Measurements from ENCODE around the gene ZBTB46.
A peak's percentile ranks its signal among the peaks of the same experiment; 100 is the strongest.

The ZBTB46 gene

DNA sequence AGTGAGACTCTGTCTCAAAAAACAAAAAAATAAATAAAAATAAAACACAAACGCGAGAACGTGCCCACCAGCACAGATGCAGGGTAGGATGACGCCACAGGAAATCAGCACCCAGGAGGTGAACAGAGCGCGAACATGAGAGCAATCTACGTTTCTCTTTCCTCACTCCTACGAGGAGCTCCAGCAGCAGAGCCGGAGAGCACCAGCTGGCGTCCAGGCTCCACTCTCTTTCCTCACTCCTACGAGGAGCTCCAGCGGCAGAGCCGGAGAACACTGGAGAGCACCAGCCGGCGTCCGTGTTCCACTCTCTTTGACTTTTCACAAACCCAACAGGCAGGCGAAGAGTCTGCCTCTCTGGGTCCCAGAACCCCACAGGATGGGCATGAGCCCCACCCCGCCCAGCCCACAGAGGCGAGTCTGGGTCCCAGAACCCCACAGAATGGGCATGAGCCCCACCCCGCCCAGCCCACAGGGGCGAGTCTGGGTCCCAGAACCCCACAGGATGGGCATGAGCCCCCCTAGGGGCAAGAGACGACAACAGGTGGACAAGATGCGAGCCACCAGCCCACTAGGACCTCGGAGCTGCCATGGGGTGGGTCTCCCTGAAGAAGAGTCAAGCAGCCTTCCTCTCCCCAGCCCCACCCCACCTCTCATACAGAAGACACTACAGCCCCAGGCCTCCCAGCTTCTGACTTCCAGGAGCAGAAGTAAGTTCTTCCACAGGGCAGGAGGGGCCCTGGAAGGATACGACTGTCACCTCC, 20.2 kb downstream of the ZBTB46 start:
- Histone ChIP-seq H3K27ac (ENCODE audit: low read depth, low read length) (no peak overlapping the region), H3K14ac (ENCODE audit: low read length) (no peak overlapping the region), H2AK5ac (ENCODE audit: low read length) (no peak overlapping the region), H3K4me2 (ENCODE audit: low read length) (no peak overlapping the region), H3K4me3 (ENCODE audit: low read depth, low read length) (no peak overlapping the region), H3K9me3 (ENCODE audit: insufficient read depth, low read depth, low read length) (peaks cover 9% of the 10 kb centered on the region), H2BK5ac (ENCODE audit: low read depth, low read length, poor library complexity) (no peak overlapping the region), H2BK12ac (ENCODE audit: low read length) (no peak overlapping the region), H4K8ac (ENCODE audit: low read depth, low read length) (no peak overlapping the region), H3K18ac (ENCODE audit: low read length) (no peak overlapping the region), H2BK120ac (ENCODE audit: insufficient read depth, low read length, poor library complexity) (no peak overlapping the region), H3K9ac (ENCODE audit: low read length) (no peak overlapping the region), H3K23ac (ENCODE audit: low read length) (no peak overlapping the region), H2AFZ (ENCODE audit: insufficient read depth, low read length, poor library complexity) (no peak overlapping the region), H3K4ac (ENCODE audit: low read depth, low read length) (no peak overlapping the region), H3K79me1 (ENCODE audit: low read length) (no peaks in the 10 kb centered on the region), H3K79me2 (ENCODE audit: control insufficient read depth, insufficient read depth, low read length, poor library complexity) (peaks cover 1% of the 10 kb centered on the region), H3K36me3 (ENCODE audit: control insufficient read depth in 1 of 2, insufficient read depth in 2 of 2, low read length in 2 of 2) (peaks cover 10% of the 10 kb centered on the region in 2 experiments), H4K91ac (ENCODE audit: low read depth, low read length) (no peak overlapping the region), H3K4me1 (ENCODE audit: control insufficient read depth in 1 of 2, insufficient read depth in 2 of 2, low read length in 2 of 2) (peaks cover 0 to 2% of the 10 kb centered on the region in 2 experiments), H3K27me3 (ENCODE audit: insufficient read depth, low read length) (no peaks in the 10 kb centered on the region), H4K12ac (ENCODE audit: low read depth, low read length) (no peak overlapping the region)
- no peak for DNase-seq
- WGBS (ENCODE audit: extremely low coverage, insufficient coverage, insufficient read length), result no CpG with 5 or more reads among the region's 25 CpGs

DNA sequence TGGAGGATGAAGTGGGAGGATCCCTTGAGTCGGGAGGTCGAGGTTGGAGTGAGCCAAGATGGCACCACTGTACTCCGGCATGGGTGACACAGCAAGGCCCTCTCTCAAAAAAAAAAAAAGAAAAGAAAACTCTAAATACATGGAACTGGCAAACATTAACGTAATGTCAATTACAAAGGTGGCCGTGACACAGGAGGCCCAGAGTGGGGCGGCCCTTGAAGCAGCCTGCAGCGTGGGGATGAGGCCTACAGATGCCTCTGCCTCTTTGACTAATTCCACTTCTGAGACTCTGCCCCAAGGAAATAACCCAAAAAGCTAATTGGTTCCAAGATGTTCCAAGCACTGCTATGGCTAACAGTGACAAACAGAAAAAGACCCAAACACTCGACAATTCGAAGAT, 21.2 kb downstream of the ZBTB46 start:
- Histone ChIP-seq H2BK120ac (ENCODE audit: insufficient read depth, low read length, poor library complexity) (no peak overlapping the region), H3K18ac (ENCODE audit: low read length) (no peak overlapping the region), H3K36me3 (ENCODE audit: control insufficient read depth in 1 of 2, insufficient read depth in 2 of 2, low read length in 2 of 2) (peaks cover 2 to 3% of the 10 kb centered on the region in 2 experiments), H2BK12ac (ENCODE audit: low read length) (no peak overlapping the region), H3K4me2 (ENCODE audit: low read length) (no peak overlapping the region), H2AK5ac (ENCODE audit: low read length) (no peak overlapping the region), H3K4me1 (ENCODE audit: control insufficient read depth in 1 of 2, insufficient read depth in 2 of 2, low read length in 2 of 2) (peaks cover 0 to 2% of the 10 kb centered on the region in 2 experiments), H4K8ac (ENCODE audit: low read depth, low read length) (no peak overlapping the region), H3K14ac (ENCODE audit: low read length) (no peak overlapping the region), H2BK5ac (ENCODE audit: low read depth, low read length, poor library complexity) (no peak overlapping the region), H3K27ac (ENCODE audit: low read depth, low read length) (no peak overlapping the region), H3K27me3 (ENCODE audit: insufficient read depth, low read length) (no peaks in the 10 kb centered on the region), H4K12ac (ENCODE audit: low read depth, low read length) (no peak overlapping the region), H3K4me3 (ENCODE audit: low read depth, low read length) (no peak overlapping the region), H3K23ac (ENCODE audit: low read length) (no peak overlapping the region), H3K9me3 (ENCODE audit: insufficient read depth, low read depth, low read length) (no peaks in the 10 kb centered on the region), H2AFZ (ENCODE audit: insufficient read depth, low read length, poor library complexity) (no peak overlapping the region), H4K91ac (ENCODE audit: low read depth, low read length) (no peak overlapping the region), H3K4ac (ENCODE audit: low read depth, low read length) (no peak overlapping the region), H3K9ac (ENCODE audit: low read length) (no peak overlapping the region), H3K79me1 (ENCODE audit: low read length) (no peaks in the 10 kb centered on the region), H3K79me2 (ENCODE audit: control insufficient read depth, insufficient read depth, low read length, poor library complexity) (peaks cover 1% of the 10 kb centered on the region)
- no peak for DNase-seq
- no CpG with 5 or more reads among the region's 9 CpGs for WGBS (ENCODE audit: extremely low coverage, insufficient coverage, insufficient read length)

DNA sequence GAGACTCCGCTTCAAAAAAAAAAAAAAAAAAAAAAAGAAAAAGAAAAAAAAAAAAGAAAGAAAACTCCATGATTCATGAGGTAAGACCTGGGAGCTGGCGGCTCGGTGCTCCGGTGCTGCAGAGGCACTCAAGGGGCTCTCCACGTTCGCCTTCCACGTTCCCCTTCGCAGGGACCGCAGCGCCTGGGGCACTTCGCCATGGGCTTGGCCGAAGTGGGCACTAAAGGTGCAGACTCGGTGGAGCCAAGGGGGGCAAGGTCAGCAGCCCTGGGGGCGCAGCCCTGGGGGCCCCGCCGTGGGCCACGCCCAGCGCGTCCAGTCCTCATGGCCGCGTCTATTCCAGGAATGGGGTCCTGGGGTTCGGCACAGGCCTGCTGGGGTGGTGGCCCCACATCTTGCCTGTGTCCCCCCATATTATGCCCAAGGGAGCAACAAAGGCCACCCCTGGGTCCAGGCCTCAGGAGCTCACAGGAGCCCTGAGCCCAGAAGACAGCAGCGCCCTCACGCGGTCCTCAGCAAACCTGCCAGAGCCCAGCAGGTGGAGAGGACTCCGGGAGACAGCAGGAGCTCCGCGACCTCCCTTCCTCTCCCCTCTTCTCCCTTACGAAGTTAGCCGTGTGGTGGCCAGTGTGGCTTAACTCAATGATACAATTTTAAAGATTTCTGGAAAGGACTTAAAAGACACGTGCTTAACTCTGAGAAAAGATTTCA, 21.9 kb downstream of the ZBTB46 start:
- WGBS (ENCODE audit: extremely low coverage, insufficient coverage, insufficient read length), result no CpG with 5 or more reads among the region's 31 CpGs

DNA sequence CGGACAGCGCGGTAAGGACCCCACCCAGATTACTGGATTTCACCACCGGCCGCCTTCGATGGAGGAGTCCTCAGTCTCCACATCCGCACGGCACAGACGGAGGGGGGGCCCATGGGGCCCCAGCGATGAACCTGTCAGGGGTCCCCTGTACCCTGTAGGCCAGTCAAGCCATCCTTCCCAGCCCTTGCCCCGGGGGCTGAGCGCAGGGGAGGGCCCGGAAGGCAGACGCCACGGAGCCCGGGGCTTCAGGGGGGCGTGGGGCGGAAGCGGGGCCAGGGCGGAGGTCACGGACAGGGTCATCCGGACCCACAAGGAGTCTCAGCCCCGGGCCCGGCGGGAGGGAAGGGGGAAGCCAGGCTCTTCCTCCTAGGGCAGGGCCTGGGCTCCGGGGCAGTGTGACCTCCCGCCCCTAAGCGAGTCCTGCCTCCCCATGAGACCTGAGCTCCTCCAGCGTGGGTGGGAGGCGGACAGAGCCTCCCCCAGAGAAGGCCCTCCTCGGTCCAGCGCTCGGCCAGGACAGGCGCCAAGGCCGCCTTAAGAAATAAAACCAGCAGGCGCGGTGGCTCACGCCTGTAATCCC, 22.8 kb downstream of the ZBTB46 start:
- Histone ChIP-seq H3K79me1 (ENCODE audit: low read length) (no peaks in the 10 kb centered on the region), H2BK12ac (ENCODE audit: low read length) (no peak overlapping the region), H3K18ac (ENCODE audit: low read length) (no peak overlapping the region), H3K4me2 (ENCODE audit: low read length) (no peak overlapping the region), H4K91ac (ENCODE audit: low read depth, low read length) (no peak overlapping the region), H3K4ac (ENCODE audit: low read depth, low read length) (peak overlapping the region; percentile 17), H3K4me3 (ENCODE audit: low read depth, low read length) (no peak overlapping the region), H3K23ac (ENCODE audit: low read length) (no peak overlapping the region), H3K36me3 (ENCODE audit: control insufficient read depth in 1 of 2, insufficient read depth in 2 of 2, low read length in 2 of 2) (peaks cover 2 to 3% of the 10 kb centered on the region in 2 experiments), H2AFZ (ENCODE audit: insufficient read depth, low read length, poor library complexity) (no peak overlapping the region), H2AK5ac (ENCODE audit: low read length) (no peak overlapping the region), H3K9me3 (ENCODE audit: insufficient read depth, low read depth, low read length) (no peaks in the 10 kb centered on the region), H3K4me1 (ENCODE audit: control insufficient read depth in 1 of 2, insufficient read depth in 2 of 2, low read length in 2 of 2) (peaks cover 0 to 2% of the 10 kb centered on the region in 2 experiments), H4K8ac (ENCODE audit: low read depth, low read length) (no peak overlapping the region), H2BK5ac (ENCODE audit: low read depth, low read length, poor library complexity) (no peak overlapping the region), H3K27ac (ENCODE audit: low read depth, low read length) (no peak overlapping the region), H3K79me2 (ENCODE audit: control insufficient read depth, insufficient read depth, low read length, poor library complexity) (peaks cover 1% of the 10 kb centered on the region), H4K12ac (ENCODE audit: low read depth, low read length) (no peak overlapping the region), H2BK120ac (ENCODE audit: insufficient read depth, low read length, poor library complexity) (no peak overlapping the region), H3K27me3 (ENCODE audit: insufficient read depth, low read length) (no peaks in the 10 kb centered on the region), H3K9ac (ENCODE audit: low read length) (no peak overlapping the region), H3K14ac (ENCODE audit: low read length) (no peak overlapping the region)
- no CpG with 5 or more reads among the region's 38 CpGs for WGBS (ENCODE audit: extremely low coverage, insufficient coverage, insufficient read length)
- DNase-seq, result no peak

More for the DNA sequence above, 21.9 kb downstream of the ZBTB46 start:
- H3K4me2 ChIP-seq (ENCODE audit: low read length), result no peak overlapping the region
- H3K9me3 ChIP-seq (ENCODE audit: insufficient read depth, low read depth, low read length), result no peaks in the 10 kb centered on the region
- no peak overlapping the region for H2BK5ac ChIP-seq (ENCODE audit: low read depth, low read length, poor library complexity)
- no peak overlapping the region for H2AK5ac ChIP-seq (ENCODE audit: low read length)
- H3K79me1 ChIP-seq (ENCODE audit: low read length), result no peaks in the 10 kb centered on the region
- H3K36me3 ChIP-seq (ENCODE audit: control insufficient read depth in 1 of 2, insufficient read depth in 2 of 2, low read length in 2 of 2), result peaks cover 2 to 3% of the 10 kb centered on the region in 2 experiments
- peak overlapping the region; percentile 48 for H4K12ac ChIP-seq (ENCODE audit: low read depth, low read length)
- no peak overlapping the region for H2AFZ ChIP-seq (ENCODE audit: insufficient read depth, low read length, poor library complexity)
- H4K8ac ChIP-seq (ENCODE audit: low read depth, low read length), result no peak overlapping the region
- no peak overlapping the region for H2BK120ac ChIP-seq (ENCODE audit: insufficient read depth, low read length, poor library complexity)
- no peak overlapping the region for H3K27ac ChIP-seq (ENCODE audit: low read depth, low read length)
- peak overlapping the region; percentile 73 for H3K18ac ChIP-seq (ENCODE audit: low read length)
- no peaks in the 10 kb centered on the region for H3K27me3 ChIP-seq (ENCODE audit: insufficient read depth, low read length)
- DNase-seq, result no peak
- peaks cover 1% of the 10 kb centered on the region for H3K79me2 ChIP-seq (ENCODE audit: control insufficient read depth, insufficient read depth, low read length, poor library complexity)
- H3K4ac ChIP-seq (ENCODE audit: low read depth, low read length), result peak overlapping the region; percentile 86
- no peak overlapping the region for H3K14ac ChIP-seq (ENCODE audit: low read length)
- peaks cover 0 to 2% of the 10 kb centered on the region in 2 experiments for H3K4me1 ChIP-seq (ENCODE audit: control insufficient read depth in 1 of 2, insufficient read depth in 2 of 2, low read length in 2 of 2)
- H2BK12ac ChIP-seq (ENCODE audit: low read length), result no peak overlapping the region
- H4K91ac ChIP-seq (ENCODE audit: low read depth, low read length), result no peak overlapping the region
- H3K23ac ChIP-seq (ENCODE audit: low read length), result no peak overlapping the region
- H3K4me3 ChIP-seq (ENCODE audit: low read depth, low read length), result no peak overlapping the region
- no peak overlapping the region for H3K9ac ChIP-seq (ENCODE audit: low read length)

All from trophoblast cell (in vitro differentiated cells and primary cell).